Mucosa of descending colon (tissue), 3 donors: ENCODE data around the gene NTMT2. TPM values are rescaled to one million over a fixed set of nuclear protein-coding genes. Genes with fewer than 3 reads are reported as not detected.
A peak's percentile ranks its signal among the peaks of the same experiment; 100 is the strongest.

Experiments used
- ATAC-seq: fragments of 200-7000 bp; cut with Tn5 transposase; one replicate; pipeline ENCODE4 v1.9.1; 2020; ENCODE audit warnings: mild to moderate bottlenecking, moderate library complexity
- DNase-seq, 3 donors: peaks; one replicate each; pipeline ENCODE4 v3.0.0-alpha.2; 2020
- H3K36me3 ChIP-seq: fragments of 200-600 bp; one replicate; pipeline ENCODE4 v1.8.0; 2021; ENCODE audit warnings: low read depth, mild to moderate bottlenecking
- H3K4me1 ChIP-seq: fragments of 200-600 bp; one replicate; pipeline ENCODE4 v1.8.0; 2021; ENCODE audit warnings: low read depth, mild to moderate bottlenecking
- H3K4me3 ChIP-seq: fragments of 200-600 bp; one replicate; pipeline ENCODE4 v1.8.0; 2021; ENCODE audit warnings: mild to moderate bottlenecking
- H3K9me3 ChIP-seq: fragments of 200-600 bp; one replicate; pipeline ENCODE4 v1.8.0; 2021; ENCODE audit warnings: mild to moderate bottlenecking
- intact Hi-C, 2 donors: fragments of 100-400 bp; cut with DNase I in 1 of 2; cut with micrococcal nuclease in 1 of 2; formaldehyde crosslinking; loops; one replicate each; pipeline versions ENCODE4 v1.11.0 to v1.11.1; 2022; cut with DNase I, micrococcal nuclease
- total RNA-seq, 3 donors: library from RNA; stranded (reverse); fragmentation: NEBNext Ultra II Directional in 2 of 3; extraction: Animal tissue kit (Norgen Biotek cat#: 25700) in 2 of 3; gene quantifications; one replicate each; pipeline versions ENCODE4 v1.2.1 to v1.2.4, GENCODE V29; 2021 to 2023
- TF ChIP-seq, protein P1 (sequence below): fragments of 200-600 bp; IDR thresholded peaks from one replicate; pipeline ENCODE4 v1.8.0; 2022; ENCODE audit warnings: antibody characterized with exemption, mild to moderate bottlenecking
- donor health status: DM: no; HTN: no; CAD: no; lungs with moderate emphysema.
- donor health status: DM: no; HTN: no; CAD: no.
- donor health status: DM: no; HTN: yes; CAD: no.

NTMT2 gene
- total RNA-seq, 3 donors from 2014 or later, result not detected

DNA sequence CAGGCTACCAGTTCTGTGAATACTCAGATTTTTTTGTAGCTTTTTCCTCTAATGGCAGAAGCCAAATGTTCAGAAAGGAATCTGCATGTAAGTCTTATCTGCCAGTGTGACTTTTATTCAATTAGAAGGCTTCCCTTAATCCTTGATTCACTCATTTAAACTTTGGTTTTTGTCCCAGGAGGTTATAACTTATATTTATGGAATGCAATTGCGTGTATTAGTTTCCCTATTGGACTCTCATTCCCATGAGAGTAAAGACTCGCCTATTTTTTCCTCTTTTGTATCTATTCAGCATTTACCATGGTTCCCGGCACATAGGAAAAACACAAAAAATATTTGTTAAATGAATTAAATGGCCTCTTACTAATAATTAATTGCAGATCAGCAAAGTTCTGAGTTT lies 3.5 kb downstream of the NTMT2 start:
- DNase-seq (no peak), ATAC-seq (no peak)
- Histone ChIP-seq H3K4me1 (no peaks in the 10 kb centered on the region), H3K4me3 (no peak overlapping the region), H3K36me3 (no peaks in the 10 kb centered on the region), H3K9me3 (no peaks in the 10 kb centered on the region)
- intact Hi-C loops, result no loop called here
- TF ChIP-seq, protein P1, sequence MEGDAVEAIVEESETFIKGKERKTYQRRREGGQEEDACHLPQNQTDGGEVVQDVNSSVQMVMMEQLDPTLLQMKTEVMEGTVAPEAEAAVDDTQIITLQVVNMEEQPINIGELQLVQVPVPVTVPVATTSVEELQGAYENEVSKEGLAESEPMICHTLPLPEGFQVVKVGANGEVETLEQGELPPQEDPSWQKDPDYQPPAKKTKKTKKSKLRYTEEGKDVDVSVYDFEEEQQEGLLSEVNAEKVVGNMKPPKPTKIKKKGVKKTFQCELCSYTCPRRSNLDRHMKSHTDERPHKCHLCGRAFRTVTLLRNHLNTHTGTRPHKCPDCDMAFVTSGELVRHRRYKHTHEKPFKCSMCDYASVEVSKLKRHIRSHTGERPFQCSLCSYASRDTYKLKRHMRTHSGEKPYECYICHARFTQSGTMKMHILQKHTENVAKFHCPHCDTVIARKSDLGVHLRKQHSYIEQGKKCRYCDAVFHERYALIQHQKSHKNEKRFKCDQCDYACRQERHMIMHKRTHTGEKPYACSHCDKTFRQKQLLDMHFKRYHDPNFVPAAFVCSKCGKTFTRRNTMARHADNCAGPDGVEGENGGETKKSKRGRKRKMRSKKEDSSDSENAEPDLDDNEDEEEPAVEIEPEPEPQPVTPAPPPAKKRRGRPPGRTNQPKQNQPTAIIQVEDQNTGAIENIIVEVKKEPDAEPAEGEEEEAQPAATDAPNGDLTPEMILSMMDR, result no peak

DNA sequence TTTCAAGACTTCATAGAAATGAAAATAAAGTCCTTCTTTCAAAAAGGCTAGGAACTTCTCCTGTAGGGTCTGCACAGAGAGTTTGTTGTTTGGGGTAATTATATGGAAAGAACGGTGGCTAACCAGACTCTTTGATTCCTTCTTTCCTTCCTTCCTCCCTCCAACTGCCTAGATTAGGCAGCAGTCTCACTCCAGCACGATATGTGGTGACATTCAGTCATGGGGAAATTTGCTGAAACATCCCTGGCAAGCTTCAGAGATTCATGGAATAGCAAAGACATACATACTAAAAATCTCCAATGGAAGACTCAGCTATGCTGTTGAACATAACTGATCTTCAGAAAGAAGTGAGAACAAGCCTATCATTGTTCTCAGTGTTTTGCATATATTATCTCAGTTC lies 4.3 kb downstream of the NTMT2 start:
- Histone ChIP-seq H3K9me3 (no peaks in the 10 kb centered on the region), H3K4me3 (no peak overlapping the region), H3K4me1 (no peaks in the 10 kb centered on the region), H3K36me3 (no peaks in the 10 kb centered on the region)
- no peak for ATAC-seq
- intact Hi-C loops, result no loop called here
- no peak for DNase-seq
- TF ChIP-seq, protein P1, result no peak

GRCh38 chr1:170150921-170151320 lies 5.2 kb downstream of the NTMT2 start:
- Histone ChIP-seq H3K4me3 (no peak overlapping the region), H3K36me3 (no peaks in the 10 kb centered on the region), H3K4me1 (no peaks in the 10 kb centered on the region), H3K9me3 (no peaks in the 10 kb centered on the region)
- no peak for DNase-seq
- TF ChIP-seq, protein P1, result no peak
- intact Hi-C loops, result no loop called here
- no peak for ATAC-seq

DNA sequence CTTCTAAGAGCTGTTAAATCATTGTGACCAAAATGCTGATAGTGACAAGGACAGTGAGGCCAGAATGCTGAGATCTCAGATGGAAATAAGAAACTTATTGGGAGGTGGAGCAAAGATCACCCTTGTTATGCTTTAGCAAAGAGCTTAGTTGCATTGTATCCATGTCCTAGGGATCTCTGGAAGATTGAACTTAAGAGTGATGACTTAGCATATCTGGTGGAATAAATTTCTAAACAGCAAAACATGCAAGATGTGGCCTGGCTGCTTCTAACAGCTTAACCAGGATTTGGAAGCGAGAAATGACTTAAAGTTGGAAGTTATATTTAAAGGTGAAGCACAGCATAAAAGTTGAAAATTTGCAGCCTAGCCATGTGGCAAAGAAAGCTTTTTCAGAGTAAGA lies 7.7 kb downstream of the NTMT2 start:
- Histone ChIP-seq H3K36me3 (no peaks in the 10 kb centered on the region), H3K4me1 (no peaks in the 10 kb centered on the region), H3K9me3 (no peaks in the 10 kb centered on the region), H3K4me3 (no peak overlapping the region)
- intact Hi-C loops, result no loop called here
- DNase-seq (no peak), ATAC-seq (no peak)
- TF ChIP-seq, protein P1, result no peak

GRCh38 chr1:170155055-170155454 lies 9.3 kb downstream of the NTMT2 start:
- no peaks in the 10 kb centered on the region for H3K4me1 ChIP-seq
- no peak for DNase-seq
- intact Hi-C loops, result no loop called here
- TF ChIP-seq, protein P1, result no peak
- no peaks in the 10 kb centered on the region for H3K9me3 ChIP-seq
- ATAC-seq, result peak; percentile 71
- no peak overlapping the region for H3K4me3 ChIP-seq
- no peaks in the 10 kb centered on the region for H3K36me3 ChIP-seq

- TF ChIP-seq, protein P1, result no peak
- Histone ChIP-seq H3K9me3 (no peaks in the 10 kb centered on the region), H3K4me3 (no peak overlapping the region), H3K36me3 (no peaks in the 10 kb centered on the region), H3K4me1 (no peaks in the 10 kb centered on the region)
- no peak for ATAC-seq
- intact Hi-C loops, result no loop called here
- no peak for DNase-seq
Measured at GRCh38 chr1:170156594-170156993, 10.8 kb downstream of the NTMT2 start.
